Subcutaneous adipose tissue (tissue), 4 donors: ENCODE measurements around the gene MAPK13. TPM values are rescaled to one million over a fixed set of nuclear protein-coding genes. Genes with fewer than 3 reads are reported as not detected.

ENCODE experiments used
- total RNA-seq, 4 donors: library from RNA; depleted of rRNA; stranded (reverse); fragments of >200 nt; gene quantifications; one replicate each; pipeline ENCODE4 v1.1.0, GENCODE V29; 2016
- TF ChIP-seq, protein P1 (sequence below): fragments of 450-650 bp; IDR thresholded peaks from one replicate; pipeline ENCODE4 v1.5.1; 2016; ENCODE audit warnings: low read depth, mild to moderate bottlenecking, control low read depth, antibody characterized with exemption, moderate library complexity

MAPK13 gene
- total RNA-seq, 4 donors from 2014 or later = 2.6 to 24.6 (median 7.0) TPM

DNA sequence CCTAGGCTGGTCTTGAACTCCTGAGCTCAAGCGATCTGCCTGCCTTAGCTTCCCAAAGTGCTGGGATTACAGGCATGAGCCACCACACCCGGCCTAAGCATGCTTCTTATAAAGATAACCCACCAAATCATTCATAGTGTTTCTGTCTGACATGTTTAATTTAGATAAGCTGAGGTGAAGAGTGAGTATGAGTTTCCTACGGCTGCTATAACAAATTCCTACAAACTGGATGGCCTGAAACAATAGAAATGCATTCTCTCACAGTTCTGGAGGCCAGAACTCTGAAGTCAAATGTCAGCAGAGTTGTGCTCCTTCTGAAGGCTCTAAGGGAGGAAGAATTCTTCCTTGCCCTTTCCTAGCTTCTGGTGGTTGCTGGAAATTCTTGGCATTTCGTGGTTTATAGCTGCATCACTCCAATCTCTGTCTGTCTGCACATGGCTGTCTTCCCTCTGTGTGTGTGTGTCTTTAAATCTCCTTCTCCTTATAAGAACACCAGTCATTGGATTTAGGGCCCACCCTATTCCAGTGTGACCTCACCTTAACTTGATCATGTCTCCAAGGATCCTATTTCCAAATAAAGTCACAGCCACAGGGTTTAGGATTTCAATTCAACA is 29.9 kb downstream of the MAPK13 start:
- TF ChIP-seq, protein P1, sequence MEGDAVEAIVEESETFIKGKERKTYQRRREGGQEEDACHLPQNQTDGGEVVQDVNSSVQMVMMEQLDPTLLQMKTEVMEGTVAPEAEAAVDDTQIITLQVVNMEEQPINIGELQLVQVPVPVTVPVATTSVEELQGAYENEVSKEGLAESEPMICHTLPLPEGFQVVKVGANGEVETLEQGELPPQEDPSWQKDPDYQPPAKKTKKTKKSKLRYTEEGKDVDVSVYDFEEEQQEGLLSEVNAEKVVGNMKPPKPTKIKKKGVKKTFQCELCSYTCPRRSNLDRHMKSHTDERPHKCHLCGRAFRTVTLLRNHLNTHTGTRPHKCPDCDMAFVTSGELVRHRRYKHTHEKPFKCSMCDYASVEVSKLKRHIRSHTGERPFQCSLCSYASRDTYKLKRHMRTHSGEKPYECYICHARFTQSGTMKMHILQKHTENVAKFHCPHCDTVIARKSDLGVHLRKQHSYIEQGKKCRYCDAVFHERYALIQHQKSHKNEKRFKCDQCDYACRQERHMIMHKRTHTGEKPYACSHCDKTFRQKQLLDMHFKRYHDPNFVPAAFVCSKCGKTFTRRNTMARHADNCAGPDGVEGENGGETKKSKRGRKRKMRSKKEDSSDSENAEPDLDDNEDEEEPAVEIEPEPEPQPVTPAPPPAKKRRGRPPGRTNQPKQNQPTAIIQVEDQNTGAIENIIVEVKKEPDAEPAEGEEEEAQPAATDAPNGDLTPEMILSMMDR = no peak

DNA sequence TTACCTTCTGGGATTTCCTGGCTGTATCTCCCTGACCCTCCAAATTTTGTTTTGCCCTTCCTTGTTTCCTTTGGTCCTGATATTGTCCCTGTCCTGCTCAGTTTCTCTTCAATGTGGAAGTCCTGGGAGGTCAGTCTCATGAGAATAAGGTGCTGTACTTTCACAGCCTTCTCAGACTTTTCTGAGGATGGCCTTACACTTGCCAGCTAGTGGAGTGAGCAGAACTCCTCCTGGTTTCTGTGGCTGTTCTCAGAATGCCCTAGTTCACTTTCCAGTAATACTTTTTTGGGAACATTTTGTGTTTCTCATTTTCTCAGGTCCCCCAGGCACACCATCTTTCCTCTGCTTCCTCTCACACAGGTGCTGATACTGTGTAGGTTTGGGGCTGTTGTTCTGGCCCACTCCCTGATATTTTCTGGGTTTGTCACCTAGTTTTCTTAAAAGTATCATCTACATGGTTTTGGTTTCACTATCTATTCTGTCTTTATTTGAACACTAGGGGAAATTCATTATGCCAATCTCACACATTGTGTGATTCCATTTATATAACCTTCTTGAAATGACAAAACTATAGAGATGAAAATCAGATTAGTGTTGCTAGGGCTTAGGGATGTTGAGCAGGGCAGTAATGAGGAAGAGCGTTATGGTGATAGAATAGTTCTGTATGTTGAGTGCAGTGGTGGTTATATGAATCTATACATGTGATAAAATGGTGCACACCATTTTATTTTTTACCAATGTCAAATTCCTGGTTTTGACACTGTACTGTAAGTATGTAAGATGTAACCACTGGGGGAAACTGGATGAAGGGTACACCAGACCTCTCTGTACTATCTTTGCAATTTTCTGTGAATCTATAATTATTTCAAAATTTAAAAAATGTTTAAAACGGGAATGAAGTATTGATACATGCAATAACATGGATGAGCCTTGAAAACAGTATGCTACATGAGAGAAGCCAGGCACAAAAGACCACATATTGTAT is 39.0 kb downstream of the MAPK13 start:
- TF ChIP-seq, protein P1 = no peak

DNA sequence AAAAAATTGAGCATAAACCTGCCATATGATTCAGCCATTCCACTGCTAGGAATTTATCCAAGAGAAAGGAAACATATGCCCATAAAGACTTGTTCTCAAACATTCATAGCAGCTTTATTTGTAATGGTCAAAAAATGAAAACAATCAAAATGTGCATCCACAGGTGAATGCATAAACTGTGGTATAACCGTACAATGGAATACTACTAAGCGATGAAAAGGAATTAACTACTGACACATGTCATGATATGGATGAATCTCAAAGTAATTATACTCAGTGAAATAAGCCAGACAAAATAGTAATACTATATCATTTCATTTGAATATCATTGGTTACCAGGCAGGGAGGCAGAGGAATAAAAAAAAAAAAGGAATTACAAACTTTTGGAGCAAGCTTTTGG is 40.4 kb downstream of the MAPK13 start:
- TF ChIP-seq, protein P1 = no peak

DNA sequence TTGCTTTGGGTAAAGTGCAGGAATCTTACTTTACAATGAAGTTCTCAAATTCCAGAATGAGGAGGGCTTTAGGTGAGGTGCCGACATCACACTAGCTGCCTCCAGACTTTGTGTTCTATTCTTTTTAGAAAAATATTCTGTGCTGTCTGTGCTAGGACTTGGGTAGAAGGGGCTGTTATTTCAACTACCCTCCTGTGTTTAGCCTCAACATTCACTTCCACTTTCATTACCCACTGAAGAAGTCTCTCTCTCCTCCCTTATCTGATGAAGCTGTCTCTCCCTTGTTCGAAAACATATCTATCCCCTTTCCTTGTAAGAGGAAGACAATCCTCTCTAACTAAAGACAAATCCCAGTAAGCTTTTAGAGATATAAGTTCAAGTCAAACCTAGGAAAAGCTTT is 41.3 kb downstream of the MAPK13 start:
- TF ChIP-seq, protein P1 = no peak

DNA sequence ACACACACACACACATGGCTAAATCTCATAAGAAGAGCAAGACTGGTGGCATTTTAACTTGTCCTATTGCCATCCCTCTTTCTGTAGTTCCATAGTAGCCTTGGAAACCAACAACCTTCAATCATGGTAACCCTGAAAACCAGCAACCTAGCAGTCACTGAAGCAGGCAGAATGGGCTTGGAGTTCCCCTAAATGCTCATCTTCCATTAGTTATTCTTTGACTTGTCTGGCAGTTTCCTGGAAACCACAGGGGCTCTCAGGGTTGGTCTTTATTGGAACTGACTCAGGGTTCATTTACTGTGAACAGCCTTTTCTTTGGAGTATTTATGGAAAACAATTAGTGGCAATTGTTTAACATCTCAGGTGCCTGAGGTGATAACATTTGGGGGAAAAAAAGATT is 46.9 kb downstream of the MAPK13 start:
- TF ChIP-seq, protein P1 = no peak

DNA sequence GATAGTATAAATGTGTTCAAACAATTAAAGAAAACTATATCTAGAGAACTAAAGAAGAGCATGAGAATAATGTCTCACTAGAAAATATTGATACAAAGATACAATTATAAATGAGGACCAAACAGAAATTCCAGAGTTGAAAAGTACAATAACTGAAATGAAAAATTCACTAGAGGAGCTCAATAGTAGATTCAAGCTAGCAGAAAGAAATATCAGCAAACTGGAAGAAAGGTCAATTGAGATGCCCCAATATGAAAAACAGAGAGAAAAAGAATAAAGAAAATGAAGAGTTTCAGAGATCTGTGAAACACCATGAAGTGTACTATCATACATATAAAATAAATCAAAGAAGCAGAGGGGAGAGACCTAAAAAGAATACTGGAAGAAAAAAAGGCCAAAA is 48.2 kb downstream of the MAPK13 start:
- TF ChIP-seq, protein P1 = no peak

DNA sequence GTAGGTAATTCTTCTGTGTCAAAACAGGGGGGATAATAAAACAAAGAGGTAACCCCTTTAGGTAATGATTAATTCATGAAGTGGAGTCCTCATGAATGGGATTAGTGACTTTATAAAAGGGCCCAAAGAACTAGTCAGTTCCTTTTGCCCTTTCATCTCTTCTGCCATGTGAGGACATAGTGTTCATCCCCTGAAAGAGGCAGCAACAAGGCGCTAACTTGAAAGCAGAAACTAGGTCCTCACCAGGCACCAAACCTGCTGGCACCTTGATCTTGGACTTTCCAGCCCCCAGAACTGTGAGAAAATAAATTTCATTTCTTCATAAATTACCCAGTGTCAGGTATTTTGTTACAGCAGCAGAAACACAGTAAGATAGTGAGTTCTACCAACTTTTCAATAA is 49.8 kb downstream of the MAPK13 start:
- TF ChIP-seq, protein P1 = no peak
